HG03565 (cell line): ENCODE data around the gene ST7.
"Not testable (repeated sequence)": the region's sequence is repeated elsewhere in the genome, so short reads cannot be mapped to it uniquely, and the experiment has no call there.

Source experiments
- ATAC-seq: cut with Tn5 transposase; IDR thresholded peaks from one replicate; pipeline ENCODE4 v1.9.1; 2021; ENCODE audit warnings: mild to moderate bottlenecking, moderate library complexity; ENCODE audit not compliant: unreplicated experiment

Gene ST7

GRCh38 chr7:117119192-117119924 is 166.1 kb downstream of the ST7 start:
- no peak for ATAC-seq

- ATAC-seq: not testable (repeated sequence)
Measured at GRCh38 chr7:117120321-117120720, 167.0 kb downstream of the ST7 start.

- ATAC-seq: not testable (repeated sequence)
Measured at GRCh38 chr7:117122036-117122435, 168.7 kb downstream of the ST7 start.

- no peak for ATAC-seq
Measured at GRCh38 chr7:117122536-117122935, 169.2 kb downstream of the ST7 start.

- ATAC-seq: no peak
Measured at GRCh38 chr7:117123311-117123926, 170.1 kb downstream of the ST7 start.

- ATAC-seq: peak; percentile 88
Measured at GRCh38 chr7:117124591-117125220, 171.4 kb downstream of the ST7 start.

GRCh38 chr7:117126676-117127075 is 173.4 kb downstream of the ST7 start:
- ATAC-seq: no peak

GRCh38 chr7:117127585-117128168 is 174.4 kb downstream of the ST7 start:
- no peak for ATAC-seq

- no peak for ATAC-seq
Measured at GRCh38 chr7:117129521-117129955, 176.2 kb downstream of the ST7 start.

GRCh38 chr7:117130262-117130661 is 177.0 kb downstream of the ST7 start:
- ATAC-seq: no peak

- ATAC-seq: no peak
Measured at GRCh38 chr7:117132321-117133120, 179.2 kb downstream of the ST7 start.

- ATAC-seq: no peak
Measured at GRCh38 chr7:117133125-117133524, 179.8 kb downstream of the ST7 start.

- no peak for ATAC-seq
Measured at GRCh38 chr7:117134411-117134810, 181.1 kb downstream of the ST7 start.

- ATAC-seq: no peak
Measured at GRCh38 chr7:117134889-117135552, 181.7 kb downstream of the ST7 start.

GRCh38 chr7:117135553-117135891 is 182.2 kb downstream of the ST7 start:
- ATAC-seq: no peak

- ATAC-seq: no peak
Measured at GRCh38 chr7:117137868-117138267, 184.6 kb downstream of the ST7 start.

GRCh38 chr7:117138495-117138894 is 185.2 kb downstream of the ST7 start:
- no peak for ATAC-seq

GRCh38 chr7:117138981-117139380 is 185.7 kb downstream of the ST7 start:
- no peak for ATAC-seq

GRCh38 chr7:117139397-117139984 is 186.2 kb downstream of the ST7 start:
- no peak for ATAC-seq

- ATAC-seq: no peak
Measured at GRCh38 chr7:117140921-117141320, 187.6 kb downstream of the ST7 start.
